Measurements from ENCODE around the gene PTPRD. TPM values are rescaled to one million over a fixed set of nuclear protein-coding genes. Genes with fewer than 3 reads are reported as not detected.

Gene PTPRD
- total RNA-seq, 1 experiment from 2014 or later = 70.1 TPM

- TF ChIP-seq, protein P1, sequence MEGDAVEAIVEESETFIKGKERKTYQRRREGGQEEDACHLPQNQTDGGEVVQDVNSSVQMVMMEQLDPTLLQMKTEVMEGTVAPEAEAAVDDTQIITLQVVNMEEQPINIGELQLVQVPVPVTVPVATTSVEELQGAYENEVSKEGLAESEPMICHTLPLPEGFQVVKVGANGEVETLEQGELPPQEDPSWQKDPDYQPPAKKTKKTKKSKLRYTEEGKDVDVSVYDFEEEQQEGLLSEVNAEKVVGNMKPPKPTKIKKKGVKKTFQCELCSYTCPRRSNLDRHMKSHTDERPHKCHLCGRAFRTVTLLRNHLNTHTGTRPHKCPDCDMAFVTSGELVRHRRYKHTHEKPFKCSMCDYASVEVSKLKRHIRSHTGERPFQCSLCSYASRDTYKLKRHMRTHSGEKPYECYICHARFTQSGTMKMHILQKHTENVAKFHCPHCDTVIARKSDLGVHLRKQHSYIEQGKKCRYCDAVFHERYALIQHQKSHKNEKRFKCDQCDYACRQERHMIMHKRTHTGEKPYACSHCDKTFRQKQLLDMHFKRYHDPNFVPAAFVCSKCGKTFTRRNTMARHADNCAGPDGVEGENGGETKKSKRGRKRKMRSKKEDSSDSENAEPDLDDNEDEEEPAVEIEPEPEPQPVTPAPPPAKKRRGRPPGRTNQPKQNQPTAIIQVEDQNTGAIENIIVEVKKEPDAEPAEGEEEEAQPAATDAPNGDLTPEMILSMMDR (IDR thresholded peaks at IDR 0.05; ENCODE audit: insufficient read depth in 1 of 2, low read depth in 1 of 2, low read length in 1 of 2, severe bottlenecking in 1 of 2, unreplicated experiment in 1 of 2) = no peak
- CTCF ChIA-PET = no interaction called here
- Histone ChIP-seq H3K27me3 (replicated peaks; ENCODE audit: control insufficient read depth, insufficient read depth, low read length) (no peaks in the 10 kb centered on the region), H3K4me1 (peaks cover 14% of the 10 kb centered on the region), H3K36me3 (ENCODE audit: control insufficient read depth, insufficient read depth, low read length) (no peaks in the 10 kb centered on the region), H3K4me3 (ENCODE audit: low read depth, low read length) (no peak overlapping the region), H3K9me3 (no peaks in the 10 kb centered on the region)
- intact Hi-C loops (cut with micrococcal nuclease; ENCODE audit: unreplicated experiment) = no loop called here
- DNase-seq = no peak
- Mint-ChIP-seq H3K4me1 (ENCODE audit: low read depth, unreplicated experiment) (peaks cover 8% of the 10 kb centered on the region), H3K36me3 (ENCODE audit: insufficient read depth, unreplicated experiment) (peaks cover 5% of the 10 kb centered on the region), H3K9me3 (ENCODE audit: unreplicated experiment) (no peaks in the 10 kb centered on the region), H3K27ac (ENCODE audit: unreplicated experiment) (no peak overlapping the region), H3K27me3 (ENCODE audit: insufficient read depth, unreplicated experiment) (no peaks in the 10 kb centered on the region), H3K4me3 (ENCODE audit: unreplicated experiment) (no peak overlapping the region)
- BruUV-seq (replicated peaks) = no TSS peak
- POLR2A ChIA-PET = no interaction called here
Measured at GRCh38 chr9:8732367-8733075, 1880.3 kb downstream of the PTPRD start.

DNA sequence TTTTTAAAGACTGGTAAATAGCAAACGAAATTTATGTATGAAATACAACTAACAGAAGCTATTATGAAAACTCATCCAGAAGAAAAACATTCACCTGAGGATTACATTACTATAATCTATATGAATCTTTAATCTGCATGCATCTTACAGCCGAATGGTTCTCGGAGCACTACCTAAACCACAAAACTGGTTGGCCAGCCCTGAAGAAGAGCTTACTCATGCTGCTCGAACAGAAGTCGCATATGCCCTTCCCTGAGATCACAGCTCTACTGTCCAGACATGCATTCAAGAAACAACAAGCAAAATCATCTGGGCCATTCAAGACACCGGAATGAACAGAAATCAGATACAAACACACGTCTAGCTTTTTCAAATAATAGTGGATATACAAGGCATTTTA lies 1882.2 kb downstream of the PTPRD start:
- CTCF ChIA-PET = no interaction called here
- no peaks in the 10 kb centered on the region for H3K9me3 ChIP-seq
- intact Hi-C loops (cut with micrococcal nuclease; ENCODE audit: unreplicated experiment) = no loop called here
- TF ChIP-seq, protein P1 (IDR thresholded peaks at IDR 0.05; ENCODE audit: insufficient read depth in 1 of 2, low read depth in 1 of 2, low read length in 1 of 2, severe bottlenecking in 1 of 2, unreplicated experiment in 1 of 2) = no peak
- Mint-ChIP-seq H3K36me3 (ENCODE audit: insufficient read depth, unreplicated experiment) (peaks cover 5% of the 10 kb centered on the region), H3K4me3 (ENCODE audit: unreplicated experiment) (no peak overlapping the region), H3K9me3 (ENCODE audit: unreplicated experiment) (no peaks in the 10 kb centered on the region), H3K27ac (ENCODE audit: unreplicated experiment) (no peak overlapping the region), H3K4me1 (ENCODE audit: low read depth, unreplicated experiment) (peaks cover 8% of the 10 kb centered on the region), H3K27me3 (ENCODE audit: insufficient read depth, unreplicated experiment) (no peaks in the 10 kb centered on the region)
- BruUV-seq (replicated peaks) = no TSS peak
- H3K36me3 ChIP-seq (ENCODE audit: control insufficient read depth, insufficient read depth, low read length) = no peaks in the 10 kb centered on the region
- POLR2A ChIA-PET = no interaction called here
- DNase-seq = no peak
- H3K27me3 ChIP-seq (replicated peaks; ENCODE audit: control insufficient read depth, insufficient read depth, low read length) = no peaks in the 10 kb centered on the region
- H3K4me1 ChIP-seq = peaks cover 14% of the 10 kb centered on the region
- no peak overlapping the region for H3K4me3 ChIP-seq (ENCODE audit: low read depth, low read length)

GRCh38 chr9:8728910-8729309 lies 1883.9 kb downstream of the PTPRD start:
- TF ChIP-seq, protein P1 (IDR thresholded peaks at IDR 0.05; ENCODE audit: insufficient read depth in 1 of 2, low read depth in 1 of 2, low read length in 1 of 2, severe bottlenecking in 1 of 2, unreplicated experiment in 1 of 2) = no peak
- Mint-ChIP-seq H3K27me3 (ENCODE audit: insufficient read depth, unreplicated experiment) (no peaks in the 10 kb centered on the region), H3K27ac (ENCODE audit: unreplicated experiment) (no peak overlapping the region), H3K9me3 (ENCODE audit: unreplicated experiment) (no peaks in the 10 kb centered on the region), H3K4me1 (ENCODE audit: low read depth, unreplicated experiment) (no peaks in the 10 kb centered on the region), H3K4me3 (ENCODE audit: unreplicated experiment) (no peak overlapping the region), H3K36me3 (ENCODE audit: insufficient read depth, unreplicated experiment) (no peaks in the 10 kb centered on the region)
- no peak for DNase-seq
- BruUV-seq (replicated peaks) = no TSS peak
- intact Hi-C loops (cut with micrococcal nuclease; ENCODE audit: unreplicated experiment) = no loop called here
- H3K4me3 ChIP-seq (ENCODE audit: low read depth, low read length) = no peak overlapping the region
- no peaks in the 10 kb centered on the region for H3K27me3 ChIP-seq (replicated peaks; ENCODE audit: control insufficient read depth, insufficient read depth, low read length)
- H3K36me3 ChIP-seq (ENCODE audit: control insufficient read depth, insufficient read depth, low read length) = no peaks in the 10 kb centered on the region
- ChIA-PET CTCF (no interaction called here), POLR2A (no interaction called here)
- peaks cover under 1% of the 10 kb centered on the region; the same call in 1 of the 2 replicates for H3K4me1 ChIP-seq
- no peaks in the 10 kb centered on the region for H3K9me3 ChIP-seq
